Pulmonary artery endothelial cell (primary cell): ENCODE results near the gene SCPEP1. TPM values are rescaled to one million over a fixed set of nuclear protein-coding genes. Genes with fewer than 3 reads are reported as not detected.
"Not testable (repeated sequence)": the region's sequence is repeated elsewhere in the genome, so short reads cannot be mapped to it uniquely, and the experiment has no call there.

Experiments used
- DNase-seq: peaks from one replicate; pipeline ENCODE4 v3.0.0-alpha.2; 2011; ENCODE audit warnings: low read depth, low spot score
- total RNA-seq: library from RNA; depleted of rRNA; stranded (reverse); fragments of >200 nt; gene quantifications from 2 replicates; pipeline ENCODE4 v1.2.3, GENCODE V29; 2014

The SCPEP1 gene
- total RNA-seq, 1 donor from 2014 or later: 32.6 TPM

DNA sequence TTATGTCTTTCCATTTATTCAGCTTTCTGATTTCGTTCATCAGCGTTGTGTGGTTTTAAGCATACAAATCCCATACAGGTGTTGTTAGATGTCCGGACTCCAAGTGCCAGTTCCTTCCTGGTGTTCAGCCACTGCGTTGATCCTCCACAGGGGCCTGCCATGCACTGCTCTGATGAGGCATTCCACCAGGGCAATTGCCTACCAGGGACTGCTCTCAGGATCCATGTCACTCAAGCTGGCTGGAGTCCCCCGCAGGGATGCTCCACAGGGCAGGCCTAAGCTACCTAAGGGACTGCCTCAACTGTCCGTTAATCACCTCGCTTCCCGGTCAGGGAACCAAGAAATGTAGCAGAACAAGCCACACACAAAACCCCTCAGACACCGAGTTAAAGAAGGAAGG lies 12.7 kb upstream of the SCPEP1 start:
- not testable (repeated sequence) for DNase-seq

DNA sequence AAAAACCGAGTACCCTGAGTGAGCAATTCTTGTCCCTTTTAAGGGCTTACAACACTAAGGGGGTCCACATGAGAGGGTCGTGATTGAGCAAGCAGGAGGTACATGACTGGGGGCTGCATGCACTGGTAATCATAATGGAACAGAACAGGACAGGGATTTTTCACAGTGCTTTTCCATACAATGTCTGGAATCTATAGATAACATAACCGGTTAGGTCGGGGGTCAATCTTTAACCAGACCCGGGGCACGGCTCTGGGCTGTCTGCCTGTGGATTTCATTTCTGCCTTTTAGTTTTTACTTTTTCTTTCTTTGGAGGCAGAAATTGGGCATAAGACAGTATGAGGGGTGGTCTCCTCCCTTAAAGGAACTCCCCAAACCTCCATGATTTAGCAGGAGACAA lies 12.2 kb upstream of the SCPEP1 start:
- not testable (repeated sequence) for DNase-seq

DNA sequence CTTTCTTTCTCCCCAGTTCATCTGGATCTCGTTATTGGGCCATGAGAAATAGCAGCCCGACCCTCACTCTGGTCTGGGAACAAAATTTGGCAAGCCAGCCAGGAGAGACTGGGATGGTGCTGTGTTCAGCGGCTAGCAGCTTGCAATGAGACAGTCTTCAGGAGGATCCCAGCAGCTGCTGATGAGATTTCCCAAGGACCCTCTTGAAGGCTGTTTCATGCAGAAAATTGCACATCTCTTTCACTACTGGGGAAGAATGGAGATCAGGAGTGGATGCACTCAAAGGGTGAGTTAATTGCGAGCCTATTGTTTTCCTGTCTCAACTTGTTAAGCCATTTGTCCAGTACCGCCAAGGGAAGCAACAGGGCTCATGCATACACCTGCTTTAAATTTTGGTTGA lies 11.6 kb upstream of the SCPEP1 start:
- DNase-seq: no peak

DNA sequence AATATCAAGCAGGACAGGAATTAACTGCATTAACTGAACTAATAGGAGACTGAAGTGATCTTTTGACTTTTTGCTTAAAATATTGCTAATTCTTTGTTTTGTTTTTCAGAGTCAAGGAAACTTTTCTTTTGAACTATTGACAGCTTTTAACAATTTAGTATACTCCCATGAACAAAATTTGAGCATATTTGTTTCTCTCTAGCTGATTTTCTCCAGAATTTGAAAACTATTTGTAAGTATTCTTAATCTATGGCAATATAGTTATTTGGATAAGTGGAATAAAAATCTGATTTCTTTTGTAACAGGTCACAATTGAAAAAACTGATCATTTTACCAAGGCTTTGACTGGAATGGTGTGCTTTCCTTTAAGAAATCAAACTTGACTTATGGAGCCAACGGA lies 7.0 kb upstream of the SCPEP1 start:
- DNase-seq: no peak

DNA sequence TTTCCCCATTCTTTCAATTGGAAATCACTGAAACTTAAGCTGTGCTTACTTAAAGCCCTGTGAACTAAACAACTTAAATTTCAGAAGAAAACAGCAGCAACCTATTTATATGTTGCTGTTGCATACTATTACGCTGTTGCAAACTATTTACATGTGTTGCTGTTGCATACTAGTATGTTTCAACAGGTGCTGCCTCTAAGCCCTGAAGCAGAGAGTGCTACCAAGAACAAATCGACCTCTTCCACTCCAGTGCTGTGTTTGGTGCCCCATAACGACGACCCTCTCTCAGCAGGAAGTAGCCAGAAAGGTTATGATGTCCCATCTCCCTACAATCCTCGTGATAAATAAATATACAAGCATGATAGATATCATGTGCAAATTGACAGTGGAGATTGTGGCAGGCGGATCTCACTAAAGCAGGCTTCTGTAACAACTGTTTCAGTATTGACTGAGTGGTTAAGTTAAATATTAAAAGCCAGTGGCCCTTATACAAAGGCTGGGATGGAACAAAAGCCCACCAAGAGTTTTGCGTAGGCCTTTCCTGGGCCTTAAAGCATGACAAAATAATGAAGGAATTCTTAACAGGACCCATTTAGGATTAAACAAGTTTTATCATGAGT lies 5.7 kb upstream of the SCPEP1 start:
- DNase-seq: no peak

DNA sequence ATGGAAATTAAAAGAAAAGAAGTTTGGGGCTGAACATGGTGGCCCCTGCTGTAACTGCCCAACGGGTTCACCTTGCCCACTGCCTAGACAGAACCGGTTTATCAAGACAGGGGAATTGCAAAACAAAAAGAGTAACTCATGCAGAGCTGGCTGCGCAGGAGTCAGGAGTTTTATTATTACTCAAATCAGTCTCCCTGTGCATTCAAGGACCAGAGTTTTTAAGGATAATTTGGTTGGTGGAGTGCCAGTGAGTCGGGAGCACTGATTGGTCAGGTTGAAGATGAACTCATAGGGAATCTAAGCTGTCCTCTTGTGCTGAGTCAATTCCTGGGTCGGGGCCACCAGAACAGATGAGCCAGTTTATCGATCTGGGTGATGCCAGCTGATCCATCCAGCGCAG lies 4.4 kb upstream of the SCPEP1 start:
- DNase-seq: no peak

DNA sequence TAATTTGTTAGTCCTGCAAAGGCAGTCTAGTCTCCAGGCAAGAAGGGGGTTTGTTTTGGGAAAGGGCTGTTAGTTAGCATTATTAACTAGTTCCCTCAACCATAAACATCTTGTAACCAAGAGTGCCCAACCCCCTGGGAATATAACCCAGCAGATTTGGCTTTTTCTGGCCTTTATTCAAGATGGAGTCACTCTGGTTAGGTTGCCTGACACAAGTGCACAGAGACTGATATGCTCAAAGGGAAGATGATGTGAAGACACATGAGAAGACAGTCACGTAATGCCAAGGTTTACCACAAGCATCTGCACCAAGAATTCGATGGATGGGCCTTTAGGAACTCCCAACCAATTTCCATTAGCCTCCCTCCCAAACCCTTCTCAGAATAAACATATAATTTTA lies 3.9 kb upstream of the SCPEP1 start:
- DNase-seq: no peak

DNA sequence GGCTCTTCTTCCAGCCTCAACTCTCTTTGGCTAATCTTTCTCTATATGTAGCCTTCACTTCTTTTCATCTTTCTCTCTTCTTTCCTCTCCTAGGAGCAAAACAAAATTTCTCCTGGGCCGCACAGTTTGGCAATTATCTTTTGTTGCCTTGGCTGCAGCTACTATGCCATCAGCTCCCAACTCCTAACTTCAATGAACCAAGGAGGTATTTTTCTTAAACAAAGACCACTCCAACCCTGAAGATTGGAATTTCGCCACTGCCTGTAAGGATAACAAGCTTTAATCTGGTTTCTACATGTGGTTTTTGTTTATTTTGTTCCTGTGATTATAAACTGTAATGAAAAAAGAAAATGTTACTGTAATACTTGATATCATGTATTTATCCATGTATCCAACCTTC lies 2.3 kb upstream of the SCPEP1 start:
- DNase-seq: no peak

DNA sequence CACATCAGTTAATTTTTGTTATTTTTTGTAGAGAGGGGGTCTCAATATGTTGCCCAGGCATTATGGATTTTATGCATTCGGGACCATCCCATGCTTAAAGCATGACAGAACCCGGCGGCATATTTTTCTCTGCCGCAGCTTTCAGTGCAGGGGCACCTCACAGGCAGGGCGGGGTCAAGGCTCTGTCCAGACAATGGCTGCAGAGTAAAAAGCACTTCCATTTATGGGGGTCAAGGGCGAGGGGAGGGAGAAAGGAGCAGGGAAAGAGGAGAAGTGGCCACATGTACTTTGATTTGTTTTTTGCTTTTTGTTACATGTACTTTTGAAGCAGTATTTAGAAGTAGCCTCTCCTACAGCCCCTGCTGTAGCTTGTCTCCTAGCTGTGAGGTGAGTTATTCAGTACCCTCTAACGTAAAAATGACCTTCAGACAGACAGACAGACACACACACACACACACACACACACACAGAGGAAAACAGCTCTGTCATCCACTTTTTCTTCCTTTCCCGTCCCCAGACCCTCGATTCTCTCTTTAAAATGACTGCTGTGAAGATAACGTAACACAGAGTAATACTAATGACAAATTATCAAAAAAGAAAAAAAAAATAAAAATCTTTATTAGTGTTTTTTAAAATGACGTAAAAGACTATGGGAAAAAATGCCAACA lies 856 bp upstream of the SCPEP1 start:
- no peak for DNase-seq

DNA sequence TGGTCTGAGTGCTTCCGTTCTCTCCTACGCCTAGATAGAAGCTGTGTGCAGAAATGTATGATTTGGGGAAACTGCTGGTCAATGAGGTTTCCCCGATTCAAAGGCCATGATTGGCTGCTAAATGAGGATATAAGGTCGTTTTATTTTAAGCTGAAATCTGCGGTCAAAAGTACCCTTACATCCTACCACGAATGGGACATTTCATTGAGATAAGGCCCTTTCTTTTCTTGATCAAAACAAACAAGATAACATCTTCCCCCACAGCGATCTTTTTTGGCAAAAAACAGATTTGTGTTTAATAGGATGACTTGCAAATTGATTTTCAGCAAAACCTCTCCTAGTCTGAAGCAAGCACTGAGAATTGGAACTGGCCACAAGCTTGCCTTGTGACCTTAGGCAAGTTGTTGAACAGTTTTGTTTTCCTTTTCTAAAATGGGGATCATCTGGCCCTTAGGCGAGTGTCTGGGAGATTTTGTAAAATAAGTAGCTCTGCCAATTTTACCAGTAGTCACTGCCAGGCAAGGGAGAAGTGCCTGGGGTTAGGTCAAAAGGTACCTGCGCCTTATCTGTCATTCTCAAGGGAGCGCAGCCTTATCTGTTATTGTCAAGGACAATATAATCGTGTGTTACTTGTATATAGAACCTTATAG lies 635 bp downstream of the SCPEP1 start:
- DNase-seq: no peak

DNA sequence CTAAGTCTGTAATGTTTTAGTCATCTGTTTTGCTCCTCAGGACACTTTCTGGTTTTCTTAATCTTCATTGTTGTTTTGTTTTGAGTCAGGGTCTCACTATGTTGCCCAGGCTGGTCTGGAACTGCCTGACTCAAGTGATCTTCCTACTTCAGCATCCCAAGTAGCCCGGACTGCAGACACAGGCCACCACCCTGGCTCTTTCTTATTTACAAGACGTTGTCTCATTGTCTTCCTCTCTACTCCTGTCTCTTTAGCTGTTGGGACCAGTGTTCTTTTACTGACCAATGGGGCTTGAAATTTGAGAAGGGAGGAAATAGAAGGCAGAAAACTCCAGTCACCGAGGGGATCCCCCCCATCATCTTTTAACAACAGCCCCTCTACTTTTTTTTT lies 1.2 kb downstream of the SCPEP1 start:
- DNase-seq: no peak

DNA sequence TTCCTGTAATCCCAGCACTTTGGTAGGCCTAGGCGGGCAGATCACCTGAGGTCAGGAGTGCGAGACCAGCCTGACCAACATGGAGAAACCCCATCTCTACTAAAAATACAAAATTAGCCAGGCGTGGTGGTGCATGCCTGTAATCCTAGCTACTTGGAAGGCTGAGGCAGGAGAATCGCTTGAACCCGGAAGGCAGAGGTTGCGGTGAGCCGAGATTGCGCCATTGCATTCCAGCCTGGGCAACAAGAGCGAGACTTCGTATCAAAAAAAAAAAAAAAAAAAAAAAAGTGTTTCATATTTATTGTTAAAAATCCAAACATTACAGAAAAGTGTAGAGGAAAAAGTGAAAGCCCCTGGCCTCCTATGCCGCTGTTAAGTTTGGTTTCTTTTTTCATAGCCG lies 2.6 kb downstream of the SCPEP1 start:
- DNase-seq: not testable (repeated sequence)

DNA sequence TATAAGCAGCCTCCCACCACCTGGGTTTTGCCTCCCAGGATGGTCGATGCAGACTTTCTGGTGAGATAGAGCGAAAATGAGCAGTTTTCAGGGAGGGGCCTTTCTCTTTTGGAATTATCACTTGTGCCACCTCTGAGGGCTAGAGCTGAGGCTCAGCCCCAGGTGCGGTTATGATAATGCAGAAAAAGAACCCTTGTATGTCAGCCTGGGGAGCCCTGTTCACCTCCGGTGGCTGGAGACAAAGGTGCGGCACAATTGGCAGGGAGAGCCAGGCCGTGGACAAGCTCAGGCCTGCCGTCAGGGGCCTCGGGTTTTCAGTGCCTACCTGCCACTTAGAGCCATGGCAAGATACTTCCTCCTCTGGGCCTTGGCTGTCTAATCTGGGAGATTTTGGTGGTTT lies 4.4 kb downstream of the SCPEP1 start:
- no peak for DNase-seq

DNA sequence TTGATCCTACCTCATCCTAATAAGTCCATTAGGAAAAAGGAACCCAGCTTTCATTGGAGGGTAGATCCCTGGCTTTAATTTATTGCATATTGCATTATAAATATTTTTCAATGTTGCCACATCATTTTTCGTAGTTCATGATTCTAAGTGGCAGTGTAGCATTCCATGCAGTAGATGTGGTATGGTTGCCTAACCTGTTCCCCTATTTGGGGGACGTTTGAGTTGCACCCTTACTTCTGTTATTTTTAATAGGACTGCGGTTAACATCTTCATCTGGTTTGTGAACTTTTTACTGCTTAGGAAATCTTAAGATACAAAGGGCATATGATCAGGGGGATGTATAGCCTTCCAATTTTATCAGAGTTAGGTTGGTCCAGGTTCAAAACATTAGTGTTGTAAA lies 5.4 kb downstream of the SCPEP1 start:
- DNase-seq: no peak

DNA sequence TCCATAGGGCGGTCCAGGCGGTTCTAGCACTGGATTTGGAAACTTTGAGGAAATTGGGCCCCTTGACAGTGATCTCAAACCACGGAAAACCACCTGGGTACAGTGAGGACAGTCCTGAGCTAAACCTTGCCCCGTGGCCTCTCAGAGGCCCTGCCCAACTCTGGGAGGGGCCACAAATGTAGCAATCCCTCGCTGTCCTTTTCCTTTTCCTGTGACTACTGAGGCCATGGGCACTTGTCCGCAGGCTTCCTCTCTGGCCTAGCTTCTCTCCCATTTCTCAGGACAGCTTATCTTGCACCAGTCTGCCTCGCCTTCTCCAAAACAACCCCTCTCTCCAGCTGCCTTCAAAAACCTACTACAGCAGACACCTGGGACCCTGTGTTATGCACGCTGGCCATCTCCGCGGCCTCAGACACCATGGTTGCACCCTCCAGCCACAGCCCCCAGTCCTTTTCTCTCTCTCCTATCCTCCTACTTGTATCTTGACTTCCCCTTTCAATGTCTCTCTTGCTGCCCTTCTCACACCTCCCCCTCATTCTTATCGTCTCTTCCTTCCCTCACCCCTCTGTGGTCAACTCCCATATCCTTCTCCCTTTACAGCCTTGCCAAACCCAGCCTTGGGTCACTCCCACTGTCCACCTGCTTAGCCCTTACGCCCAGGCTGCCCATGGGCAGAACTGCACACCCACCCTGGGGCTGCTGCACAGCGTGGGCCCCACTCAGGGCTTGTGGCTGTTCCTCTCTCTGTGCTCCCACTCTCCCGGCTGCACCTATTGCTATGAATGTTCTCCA lies 7.6 kb downstream of the SCPEP1 start:
- DNase-seq: no peak

DNA sequence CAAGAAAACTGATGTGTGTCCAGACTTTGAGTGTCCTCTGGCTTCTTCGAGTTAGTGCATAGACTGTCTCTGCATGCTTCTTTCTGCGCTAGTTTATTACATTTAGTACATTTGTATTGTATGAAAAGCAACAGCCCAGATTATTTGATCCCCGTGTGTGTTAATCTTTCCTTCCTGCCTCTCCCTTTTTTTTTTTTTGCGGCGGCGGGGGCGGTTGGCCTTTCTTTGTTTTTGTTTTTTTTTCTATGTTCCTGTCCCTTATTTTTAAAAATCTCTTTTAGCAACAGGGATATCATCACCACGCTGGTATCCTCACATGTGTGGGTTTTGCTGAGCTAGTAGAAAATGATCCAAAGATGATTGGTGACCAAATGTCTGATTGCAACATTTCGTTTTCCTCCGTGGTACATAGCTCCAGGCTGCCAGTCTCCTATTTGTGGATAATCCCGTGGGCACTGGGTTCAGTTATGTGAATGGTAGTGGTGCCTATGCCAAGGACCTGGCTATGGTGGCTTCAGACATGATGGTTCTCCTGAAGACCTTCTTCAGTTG lies 9.4 kb downstream of the SCPEP1 start:
- no peak for DNase-seq

DNA sequence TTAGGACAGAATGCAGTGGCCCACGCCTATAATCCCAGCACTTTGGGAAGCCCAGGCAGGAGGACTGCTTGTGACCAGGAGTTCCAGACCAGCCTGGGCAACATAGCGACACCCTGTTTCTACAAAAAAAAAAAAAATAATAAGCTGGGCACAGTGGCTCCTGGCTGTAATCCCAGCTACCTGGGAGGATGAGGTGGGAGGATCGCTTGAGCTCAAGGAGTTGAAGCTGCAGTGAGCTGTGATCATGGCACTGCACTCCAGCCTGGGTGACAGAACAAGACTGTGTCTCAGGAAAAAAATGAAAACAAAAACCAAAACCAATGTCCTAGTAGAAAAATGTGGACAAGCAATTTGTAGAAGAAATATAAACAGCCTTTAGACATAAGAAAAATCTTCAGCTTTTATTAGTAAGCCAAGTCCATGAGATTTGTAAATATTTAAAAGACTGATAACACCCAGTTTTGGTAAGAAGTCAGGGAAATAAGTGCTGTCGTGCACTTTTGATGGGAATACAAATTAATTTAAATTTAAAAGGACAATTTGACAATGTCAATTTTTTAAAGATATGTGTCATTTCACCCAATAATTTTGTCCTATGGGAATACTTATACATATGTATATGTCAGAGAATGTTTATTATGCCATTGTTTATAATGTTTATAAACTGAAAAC lies 11.1 kb downstream of the SCPEP1 start:
- DNase-seq: no peak

DNA sequence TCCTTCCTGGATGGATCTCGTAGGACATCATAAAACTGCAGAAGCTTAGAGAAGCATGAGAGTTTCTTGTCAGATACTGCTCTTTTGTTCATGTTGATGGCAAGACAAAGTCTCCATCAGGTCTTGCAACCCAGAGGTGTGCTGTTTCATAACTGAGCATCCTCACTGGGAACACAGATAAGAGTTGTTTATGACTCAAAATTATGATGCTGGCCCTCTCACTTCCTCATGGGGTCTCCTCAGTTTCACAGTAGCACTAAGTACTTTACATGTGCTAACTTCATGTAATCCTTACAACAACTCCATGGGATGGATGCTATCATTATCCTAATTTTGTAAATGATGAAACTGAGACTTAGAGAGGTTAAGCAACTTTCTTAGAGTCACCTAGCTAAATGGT lies 14.4 kb downstream of the SCPEP1 start:
- no peak for DNase-seq

DNA sequence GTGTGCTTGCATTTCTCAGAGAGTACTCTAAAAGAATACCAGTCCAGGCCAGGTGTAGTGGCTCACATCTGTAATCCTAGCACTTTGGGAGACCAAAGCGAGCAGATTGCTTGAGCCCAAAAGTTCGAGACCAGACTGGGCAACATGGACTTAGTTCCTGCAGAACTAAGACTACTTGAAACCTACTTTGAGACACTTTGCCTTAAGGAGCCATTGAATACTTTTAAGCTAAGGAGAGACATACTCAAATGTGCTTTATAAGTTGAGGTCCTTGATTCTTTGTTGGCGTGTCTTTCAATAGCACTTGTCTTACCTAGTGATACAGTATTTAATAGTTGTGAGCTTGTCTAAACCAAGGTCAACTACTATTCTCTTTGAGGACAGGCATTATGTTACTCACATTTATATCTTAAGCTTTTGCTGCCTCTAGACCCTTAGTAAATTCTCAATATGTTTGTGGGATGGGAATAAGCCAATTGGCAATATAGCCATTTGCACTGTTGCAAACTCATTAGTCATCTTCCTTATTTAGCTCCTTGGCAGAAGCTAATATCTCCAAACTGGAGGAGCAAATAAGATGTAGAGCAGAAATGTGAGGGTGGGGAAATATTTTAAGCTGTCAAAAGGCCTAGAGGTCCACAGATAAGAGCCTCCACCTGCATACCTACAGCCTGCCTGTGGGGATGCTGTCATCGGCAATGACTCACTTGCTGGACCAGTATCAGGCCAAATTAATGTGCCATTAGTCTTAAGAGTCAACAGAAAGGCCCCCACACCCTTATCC lies 16.3 kb downstream of the SCPEP1 start:
- no peak for DNase-seq

DNA sequence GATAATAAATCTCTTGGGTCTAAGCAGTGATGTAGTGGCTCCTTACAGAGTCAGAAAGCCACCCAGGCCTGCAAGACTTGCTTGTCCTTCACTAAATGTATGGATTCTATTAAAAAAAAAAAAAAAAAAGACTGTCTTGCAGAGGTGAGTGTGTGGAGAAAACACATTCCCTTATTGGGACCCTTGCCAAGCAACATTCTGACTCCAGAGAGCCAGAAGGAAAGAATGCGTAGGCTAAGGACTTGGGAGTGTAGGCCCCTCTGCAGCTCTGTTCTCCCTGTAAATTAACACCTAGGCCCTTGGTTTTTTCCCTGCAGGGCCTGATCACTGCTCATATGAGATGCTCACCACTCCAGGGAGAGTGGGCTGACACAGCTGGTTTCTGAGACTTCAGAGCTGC lies 17.8 kb downstream of the SCPEP1 start:
- no peak for DNase-seq

DNA sequence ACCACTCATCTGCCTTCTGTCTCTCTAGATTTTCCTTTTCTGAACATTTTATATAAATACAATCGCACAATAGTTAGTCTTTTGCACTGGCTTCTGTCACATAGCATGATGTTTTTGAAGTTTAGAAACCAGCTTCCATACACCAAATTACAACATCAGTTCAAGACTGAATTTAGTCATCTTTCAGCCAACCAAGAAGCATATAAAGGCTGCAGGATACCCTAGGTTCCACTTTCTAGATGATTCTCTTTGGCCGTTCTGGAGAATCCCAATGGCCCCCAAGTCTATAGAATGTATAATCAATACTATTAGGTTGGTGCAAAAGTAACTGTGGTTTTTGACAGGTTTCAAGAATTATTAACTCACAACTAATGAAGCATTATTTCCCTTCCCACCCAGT lies 19.4 kb downstream of the SCPEP1 start:
- no peak for DNase-seq
